GM18909 (cell line): Measurements from ENCODE around the gene GABRG3.
"Not testable (repeated sequence)": the region's sequence is repeated elsewhere in the genome, so short reads cannot be mapped to it uniquely, and the experiment has no call there.

ENCODE experiments used
- ATAC-seq: cut with Tn5 transposase; IDR thresholded peaks from one replicate; pipeline ENCODE4 v1.9.1; 2021; ENCODE audit warnings: mild to moderate bottlenecking; ENCODE audit not compliant: unreplicated experiment, poor library complexity

Gene GABRG3

DNA sequence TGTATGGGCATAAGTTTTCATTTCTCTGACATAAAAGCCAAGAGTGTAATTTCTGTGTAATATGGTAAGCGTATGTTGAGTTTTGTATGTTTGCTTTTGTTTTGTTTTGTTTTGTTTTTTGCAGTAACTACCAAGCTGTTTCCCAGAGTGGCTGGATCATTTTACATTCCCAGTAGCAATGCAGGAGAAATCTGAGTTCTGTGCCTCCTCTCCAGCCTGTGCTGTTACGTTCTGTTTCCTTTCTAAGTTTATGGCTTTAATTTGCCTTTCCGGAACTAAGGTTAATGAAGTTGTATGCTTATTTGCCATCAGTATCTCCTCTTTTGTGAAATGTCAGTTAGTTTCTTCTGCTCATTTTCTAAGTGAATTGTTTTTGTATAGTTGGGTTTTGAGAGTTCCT lies 307.8 kb downstream of the GABRG3 start:
- ATAC-seq, result no peak

DNA sequence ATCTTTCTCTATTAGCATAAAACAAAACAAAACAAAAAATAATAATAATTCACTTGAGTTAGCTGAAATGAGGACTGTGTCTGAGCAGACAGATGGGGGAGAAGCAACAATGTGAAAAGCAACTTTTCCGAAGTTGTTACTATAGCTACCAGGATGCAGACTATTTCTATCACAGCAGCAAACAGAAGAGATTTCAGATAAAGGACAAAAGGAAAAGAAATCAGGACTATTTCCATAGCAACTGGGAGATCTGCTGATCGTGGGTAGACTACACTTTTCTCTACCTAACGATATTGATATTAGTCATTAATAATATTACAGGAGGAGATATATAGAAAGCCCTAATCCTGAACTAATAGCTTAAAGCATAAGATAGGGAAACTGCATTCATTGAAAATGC lies 321.7 kb downstream of the GABRG3 start:
- no peak for ATAC-seq

DNA sequence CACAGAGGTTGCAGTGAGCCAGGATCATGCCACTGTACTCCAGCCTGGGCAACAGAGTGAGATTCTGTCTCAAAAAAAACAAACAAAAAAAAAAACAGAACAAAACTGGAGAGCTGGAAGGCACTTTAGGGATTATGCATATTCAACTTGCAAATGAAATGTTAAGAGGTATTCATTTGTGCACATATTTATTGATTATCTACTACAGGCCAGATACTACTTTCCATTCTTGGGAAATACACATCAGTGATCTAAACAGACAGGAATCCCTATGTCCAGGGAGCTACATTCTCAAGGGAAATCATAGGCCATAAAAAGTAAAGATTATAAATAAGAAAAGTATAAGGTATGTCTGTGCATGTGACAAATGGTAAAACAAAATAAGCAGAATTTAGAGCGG lies 322.6 kb downstream of the GABRG3 start:
- ATAC-seq, result no peak

DNA sequence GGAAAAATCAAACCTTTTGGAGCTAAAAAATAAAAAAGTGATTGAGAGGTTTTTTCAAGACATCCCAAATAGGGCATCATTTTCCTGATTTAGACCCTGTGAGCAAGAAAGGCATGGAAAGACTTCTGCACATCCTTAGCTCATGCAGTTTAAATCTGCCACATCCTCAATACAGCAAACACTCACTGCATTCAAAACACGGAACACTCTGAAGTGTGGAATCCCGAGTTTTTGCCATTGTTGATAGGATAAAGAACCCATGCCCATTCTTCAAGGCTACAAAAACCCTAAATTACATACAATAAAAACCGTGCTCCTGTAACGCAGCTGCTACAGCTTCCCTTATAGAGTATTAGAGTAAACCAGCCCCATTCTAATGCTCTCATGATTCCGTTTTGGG lies 346.8 kb downstream of the GABRG3 start:
- ATAC-seq, result no peak

DNA sequence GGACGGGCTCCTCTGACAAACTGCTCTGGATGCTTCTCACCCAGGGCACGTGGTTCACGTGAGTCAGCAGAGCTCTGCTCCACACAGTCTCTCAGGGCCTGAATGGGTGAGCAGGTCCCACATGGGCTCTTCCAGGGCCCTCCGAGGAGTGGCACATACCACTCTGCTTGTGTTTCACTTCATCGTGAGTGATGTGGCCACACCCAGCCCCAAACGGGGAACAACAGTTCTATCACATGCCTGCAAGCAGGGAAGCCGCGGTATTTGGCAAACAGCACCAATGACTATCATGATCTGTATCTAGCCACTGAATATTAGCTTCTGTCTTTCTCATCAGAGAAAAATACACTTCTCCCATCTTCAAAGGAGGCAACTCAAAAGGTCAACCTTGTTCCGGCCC lies 352.8 kb downstream of the GABRG3 start:
- no peak for ATAC-seq

DNA sequence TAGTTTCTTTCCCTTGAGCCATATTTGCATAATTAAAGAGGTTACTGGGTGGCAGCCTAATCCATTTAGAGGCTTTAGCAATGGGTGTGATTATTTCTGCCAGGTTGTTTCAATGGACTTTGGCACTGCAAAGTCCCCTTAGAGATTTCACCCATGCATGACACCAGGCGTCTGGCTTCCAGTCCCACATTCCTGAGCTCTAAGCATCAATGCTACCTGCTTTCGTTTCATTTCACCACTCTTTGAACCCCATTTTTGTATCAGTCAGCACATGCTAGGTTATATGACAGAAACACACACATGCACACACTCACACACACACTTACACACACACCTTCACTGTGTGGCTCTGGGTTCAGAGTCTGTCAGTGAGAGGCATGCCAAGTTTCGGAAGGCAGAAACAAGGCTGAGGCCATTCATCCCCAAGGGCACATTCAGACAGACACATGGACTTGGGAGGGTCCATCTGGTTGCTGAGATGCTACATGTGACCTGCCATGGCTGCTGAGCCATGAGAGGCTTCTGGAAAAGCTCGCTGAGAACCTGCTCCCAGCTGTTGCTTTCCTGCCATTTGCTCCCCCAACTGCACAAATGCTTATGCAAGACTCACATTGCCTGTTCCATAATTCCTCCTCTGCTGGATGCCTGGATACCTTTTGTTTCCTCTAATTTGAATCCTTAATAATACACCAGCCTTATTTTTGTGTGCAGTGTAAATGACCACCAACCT lies 354.1 kb downstream of the GABRG3 start:
- no peak for ATAC-seq

DNA sequence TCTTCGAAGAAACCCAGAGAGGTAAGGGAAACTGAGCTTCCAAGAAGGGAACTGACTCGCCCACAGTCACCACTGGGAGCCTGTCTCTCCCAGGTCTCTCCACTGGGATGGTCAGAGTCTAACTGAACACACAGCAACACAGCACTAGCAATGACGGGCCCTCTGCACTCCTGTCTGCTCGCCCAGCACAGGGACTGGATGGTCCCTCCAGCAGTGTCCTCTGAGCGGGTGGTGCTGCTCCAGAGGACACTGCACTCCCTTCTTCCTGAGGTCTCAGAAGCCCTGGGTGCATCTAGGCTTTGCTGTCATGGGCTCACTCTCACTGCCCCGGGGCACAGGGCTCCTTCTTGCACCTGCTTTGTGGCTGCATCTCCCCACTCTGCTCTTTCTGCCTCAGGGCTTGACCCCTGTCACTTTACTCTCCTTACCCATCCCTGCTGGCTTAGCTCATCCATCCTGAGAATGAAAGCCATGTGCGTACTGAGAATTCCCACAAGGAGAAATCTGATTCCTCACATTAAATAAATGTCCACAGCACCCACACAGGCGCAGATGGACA lies 356.6 kb downstream of the GABRG3 start:
- no peak for ATAC-seq

DNA sequence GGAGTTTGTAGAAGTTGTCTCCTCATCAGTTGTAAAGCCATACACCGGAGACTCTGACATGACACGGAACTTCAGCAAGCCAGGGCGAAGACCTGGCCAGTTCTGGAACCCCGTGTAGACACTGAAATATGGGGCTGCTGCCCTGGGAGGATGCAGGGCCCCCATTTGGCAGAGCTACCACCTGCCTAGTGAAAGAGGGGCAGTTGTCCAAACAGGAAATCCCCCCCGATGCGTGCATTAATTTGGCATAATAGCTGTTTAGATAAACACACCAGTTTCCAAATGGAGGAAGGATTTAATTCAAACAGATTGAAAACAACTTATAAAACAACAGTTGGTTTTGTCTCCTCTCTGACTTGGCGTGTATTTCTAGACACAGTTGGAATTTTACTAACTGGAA lies 357.2 kb downstream of the GABRG3 start:
- no peak for ATAC-seq

DNA sequence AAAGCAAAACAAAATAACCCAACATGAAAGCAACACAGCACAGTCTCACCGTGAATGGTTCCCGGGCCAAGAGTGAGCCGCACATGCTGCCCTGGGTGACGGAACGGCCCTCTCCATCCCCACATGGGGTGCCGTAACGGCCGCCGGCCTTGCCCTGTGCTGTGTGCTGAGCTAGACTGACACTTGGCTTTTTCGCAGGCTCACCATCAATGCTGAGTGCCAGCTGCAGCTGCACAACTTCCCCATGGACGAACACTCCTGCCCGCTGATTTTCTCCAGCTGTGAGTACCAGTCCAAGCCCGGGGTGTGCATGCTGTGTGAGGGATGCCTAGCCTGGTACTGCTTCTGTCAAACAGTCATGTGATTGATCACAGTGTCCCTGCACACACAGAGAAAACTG lies 357.6 kb downstream of the GABRG3 start:
- ATAC-seq, result no peak

DNA sequence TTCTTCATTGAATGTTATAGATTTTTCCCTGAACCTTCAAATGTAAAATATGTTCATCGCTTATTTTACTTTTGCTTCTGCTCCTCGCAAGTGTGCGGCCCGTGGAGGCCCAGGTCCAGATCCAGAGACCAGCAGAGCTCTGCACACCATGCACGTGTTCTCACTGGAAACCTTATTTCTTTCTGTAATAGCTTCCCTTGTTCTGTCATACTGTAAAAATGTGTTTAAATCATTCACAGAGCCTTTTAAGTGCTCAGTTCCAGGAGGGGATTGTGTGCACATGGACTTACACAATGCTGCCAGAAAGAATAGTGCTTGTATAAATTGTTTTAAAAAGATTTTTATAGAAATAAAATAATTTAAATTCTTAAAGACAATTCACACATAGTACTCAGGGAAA lies 359.3 kb downstream of the GABRG3 start:
- ATAC-seq, result no peak

DNA sequence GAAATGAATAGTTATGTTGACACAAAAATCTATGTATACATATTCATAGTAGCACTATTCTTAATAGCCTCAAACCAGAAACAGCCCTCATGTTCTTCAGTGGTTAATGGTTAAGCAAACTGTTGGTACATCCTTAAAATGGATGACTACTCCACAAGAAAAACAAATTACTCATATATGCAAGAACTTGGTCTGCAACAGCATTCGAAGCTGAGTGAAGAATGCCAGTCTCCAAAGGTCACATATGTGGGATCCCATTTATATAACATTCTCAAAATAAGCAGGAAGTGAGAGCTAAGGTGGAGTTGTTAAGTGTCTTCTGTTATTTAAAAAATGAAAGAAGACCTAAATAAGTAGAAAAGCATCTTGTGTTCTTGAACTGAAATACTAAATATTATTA lies 365.7 kb downstream of the GABRG3 start:
- no peak for ATAC-seq

DNA sequence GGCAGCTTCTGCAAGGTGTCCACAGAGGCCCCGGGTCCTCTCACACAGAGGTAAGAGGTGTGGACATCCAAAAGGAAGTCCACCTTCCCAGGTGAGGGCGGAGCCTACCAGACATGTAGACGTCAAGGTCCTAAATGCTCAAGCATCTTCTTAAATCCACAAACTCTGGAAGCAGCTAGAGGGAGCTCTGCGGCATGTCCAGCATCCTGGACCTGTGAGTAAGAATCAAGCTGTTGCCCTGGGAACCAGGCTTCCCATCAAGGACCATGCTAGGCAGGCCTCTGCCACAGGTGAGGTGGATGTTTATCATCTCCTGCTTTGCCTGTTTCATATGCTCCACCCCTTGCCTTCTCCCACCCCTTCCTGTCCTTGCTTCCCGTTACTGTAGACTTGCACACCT lies 368.2 kb downstream of the GABRG3 start:
- ATAC-seq, result no peak

DNA sequence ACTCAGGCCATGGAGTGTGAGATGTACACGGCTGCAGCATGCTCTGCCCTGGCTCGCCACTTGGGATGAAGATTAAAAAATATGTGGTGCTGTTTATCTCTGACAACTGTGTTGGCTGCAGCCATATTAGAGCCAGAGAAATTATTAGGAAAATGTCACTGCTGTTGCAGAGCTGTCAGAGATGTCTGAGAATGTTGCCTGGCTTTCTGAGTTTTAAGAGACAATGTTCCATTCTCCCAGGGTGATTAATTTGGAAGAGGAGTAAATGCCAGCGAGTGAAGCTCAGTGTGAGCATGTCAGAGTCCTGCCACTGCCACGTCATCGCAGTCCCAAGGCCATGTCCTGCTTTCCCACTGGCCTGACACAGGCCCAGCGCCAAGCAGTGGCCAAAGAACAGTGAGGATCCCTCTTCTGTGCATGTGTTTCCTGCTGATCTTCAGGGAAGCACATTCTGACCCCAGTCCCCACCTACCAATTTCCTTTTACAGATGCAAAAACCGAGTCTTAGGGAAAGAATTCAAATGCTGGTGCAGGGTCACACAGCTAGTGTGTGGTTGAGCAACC lies 370.9 kb downstream of the GABRG3 start:
- no peak for ATAC-seq

DNA sequence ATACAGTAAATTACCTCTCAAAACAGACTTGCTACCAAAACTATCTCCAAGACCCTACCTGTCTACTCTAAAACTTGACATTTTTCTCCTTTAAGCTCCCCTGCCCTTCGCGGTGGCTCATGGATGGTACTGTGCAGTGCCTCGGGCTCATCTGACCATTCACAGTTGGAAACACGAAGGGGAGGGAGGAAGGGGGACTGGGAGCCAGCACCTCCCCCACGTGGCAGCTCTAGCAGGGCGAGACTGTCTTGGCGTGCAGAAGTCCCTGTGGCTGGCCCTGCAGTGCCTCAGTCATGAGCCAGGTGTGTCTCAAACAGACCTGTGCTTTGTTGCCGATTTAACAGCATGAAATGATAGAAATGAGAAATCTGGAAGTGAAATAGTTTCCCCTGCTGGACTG lies 372.0 kb downstream of the GABRG3 start:
- no peak for ATAC-seq

DNA sequence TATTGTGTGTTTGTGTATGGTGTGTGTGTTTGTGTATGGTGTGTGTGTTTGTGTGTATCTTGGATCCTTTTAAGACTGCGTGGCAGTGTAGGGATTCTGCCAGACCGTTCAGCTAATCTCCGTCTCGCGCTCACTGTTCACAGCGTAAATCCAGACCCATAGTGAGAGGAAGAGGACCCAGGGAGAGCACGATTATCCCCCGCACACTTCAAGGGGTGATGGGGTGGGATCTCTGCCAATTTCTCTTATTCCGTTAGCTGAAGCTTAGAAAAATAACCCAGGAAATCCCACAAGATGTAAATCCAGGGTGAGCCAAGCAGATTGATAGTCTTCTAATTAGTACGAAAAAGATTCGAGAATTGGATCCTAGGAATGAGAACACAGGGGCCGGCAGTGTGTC lies 381.2 kb downstream of the GABRG3 start:
- ATAC-seq, result no peak

DNA sequence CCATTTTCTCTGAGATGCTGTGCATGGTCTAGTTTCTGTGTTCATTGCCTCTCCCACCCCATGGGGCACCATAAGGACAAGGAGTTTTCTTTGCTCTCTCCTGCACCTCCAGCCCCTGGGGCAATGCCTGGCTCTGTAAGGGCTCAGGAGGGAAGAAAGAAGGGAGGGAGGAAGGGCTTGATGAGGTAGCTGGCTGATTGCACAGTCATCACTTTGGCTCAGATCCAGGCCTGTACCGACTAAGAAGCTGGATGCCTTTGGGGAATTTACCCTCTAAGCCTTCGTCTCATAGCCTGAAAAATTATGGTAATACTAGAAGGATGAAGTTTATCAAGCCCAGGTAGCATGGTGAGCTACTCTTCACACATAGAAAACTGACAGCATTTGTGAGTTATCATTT lies 382.9 kb downstream of the GABRG3 start:
- ATAC-seq, result no peak

DNA sequence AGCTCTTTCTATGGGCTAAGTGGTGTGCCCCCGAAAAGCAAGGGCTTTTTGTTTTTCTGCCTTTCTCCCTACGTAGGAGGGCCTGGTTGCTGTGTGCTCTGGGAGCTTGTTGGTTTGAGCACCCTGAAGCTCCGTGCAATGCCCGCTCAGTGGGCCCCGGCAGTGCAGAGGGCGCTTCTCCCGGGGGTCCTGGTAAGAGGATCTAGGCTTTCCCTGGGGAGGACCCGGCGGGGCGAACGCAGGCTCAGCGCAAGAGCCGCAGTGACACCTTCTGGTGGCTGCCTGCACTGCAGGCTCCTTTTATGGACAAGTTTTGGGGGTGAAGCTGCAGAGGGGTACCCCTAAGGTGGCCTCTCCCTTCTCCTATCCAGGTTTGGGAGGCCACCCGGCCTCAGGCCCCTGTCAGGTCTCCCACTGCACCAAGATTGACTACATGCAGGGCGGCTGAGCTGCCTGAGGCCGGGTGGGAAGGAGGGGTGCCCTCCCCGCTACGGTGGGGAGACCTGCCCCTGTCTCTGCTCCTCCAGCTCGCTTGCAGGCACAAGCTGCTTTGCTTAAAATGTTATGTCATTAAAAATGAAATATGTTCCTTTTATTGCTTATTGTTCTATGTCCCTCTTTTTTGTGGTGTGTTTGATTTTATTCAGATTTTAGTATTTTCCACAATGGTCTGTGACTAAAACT lies 387.9 kb downstream of the GABRG3 start:
- no peak for ATAC-seq

DNA sequence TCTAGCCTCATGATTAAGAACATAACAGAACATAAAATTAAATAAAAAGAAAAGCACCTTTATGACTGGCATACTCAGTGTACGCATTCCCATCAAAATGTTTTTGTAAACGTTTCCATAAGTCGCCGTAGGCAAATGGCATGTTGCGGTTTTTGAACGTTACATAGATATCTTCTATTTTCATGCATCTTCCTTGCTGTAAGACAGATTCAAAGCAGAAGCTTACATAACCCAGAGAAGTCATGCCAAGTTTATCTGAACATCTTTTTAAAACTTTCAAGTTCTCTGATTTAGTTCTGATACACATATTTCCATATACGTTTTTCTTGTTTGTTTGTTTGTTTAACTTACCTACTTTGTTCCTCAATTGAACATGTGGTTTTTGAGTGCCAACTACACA lies 388.6 kb downstream of the GABRG3 start:
- ATAC-seq, result no peak

DNA sequence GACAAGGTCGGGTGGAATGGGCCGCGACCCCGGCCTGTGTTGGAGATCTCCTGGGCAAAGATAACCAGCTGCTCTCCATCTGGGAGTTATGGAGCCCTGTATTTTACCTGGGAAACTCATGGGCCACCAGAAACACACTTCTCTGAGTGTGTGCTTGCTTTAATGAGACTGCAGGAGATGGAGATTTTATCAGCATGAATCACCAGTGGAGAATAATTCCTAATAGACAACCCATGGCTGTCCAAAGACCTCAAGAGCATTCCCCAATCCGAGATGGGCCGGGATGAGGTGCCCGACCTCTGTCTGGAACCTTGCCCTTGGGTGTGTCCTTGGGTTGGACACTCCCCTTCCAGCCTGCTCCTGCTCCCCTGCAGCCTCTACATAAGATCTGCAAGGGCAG lies 389.3 kb downstream of the GABRG3 start:
- ATAC-seq, result no peak

DNA sequence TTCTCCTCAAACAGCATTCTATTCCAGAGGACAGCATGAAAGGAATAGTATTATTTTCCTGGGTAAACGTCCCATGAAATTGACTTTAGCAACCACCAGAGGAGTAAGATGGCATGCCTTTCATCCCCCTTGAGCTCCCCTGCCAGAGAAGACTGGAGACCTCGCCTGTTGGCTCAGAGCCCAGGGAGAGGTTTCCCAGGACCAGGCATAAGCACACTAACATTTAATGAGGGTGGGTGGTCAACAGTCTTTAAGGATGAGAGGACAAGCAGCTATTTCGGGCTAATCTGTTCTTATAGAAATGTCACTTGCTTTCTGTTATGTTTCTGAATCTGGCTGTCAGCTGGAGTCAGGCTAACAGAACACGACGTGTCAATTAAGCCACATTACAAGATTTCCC lies 390.5 kb downstream of the GABRG3 start:
- no peak for ATAC-seq

DNA sequence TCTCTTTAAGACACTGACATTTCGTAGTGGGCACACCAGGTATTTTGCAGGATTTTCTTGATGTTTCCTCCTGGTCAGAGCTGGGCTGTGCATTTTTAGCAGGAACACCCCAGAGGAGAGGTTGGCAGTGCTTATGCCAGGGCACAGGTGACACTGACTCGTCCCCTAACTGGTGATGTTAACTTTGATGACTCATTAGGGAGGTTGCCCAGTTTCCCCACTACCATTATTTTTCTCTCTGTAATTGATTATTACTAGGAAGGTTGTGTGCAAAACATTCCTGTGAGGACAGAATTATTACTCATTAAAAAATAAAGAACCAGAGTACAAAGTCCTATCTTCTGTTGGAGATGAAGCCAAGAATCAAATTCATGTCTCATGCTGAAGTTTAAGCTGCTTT lies 394.5 kb downstream of the GABRG3 start:
- ATAC-seq, result no peak

DNA sequence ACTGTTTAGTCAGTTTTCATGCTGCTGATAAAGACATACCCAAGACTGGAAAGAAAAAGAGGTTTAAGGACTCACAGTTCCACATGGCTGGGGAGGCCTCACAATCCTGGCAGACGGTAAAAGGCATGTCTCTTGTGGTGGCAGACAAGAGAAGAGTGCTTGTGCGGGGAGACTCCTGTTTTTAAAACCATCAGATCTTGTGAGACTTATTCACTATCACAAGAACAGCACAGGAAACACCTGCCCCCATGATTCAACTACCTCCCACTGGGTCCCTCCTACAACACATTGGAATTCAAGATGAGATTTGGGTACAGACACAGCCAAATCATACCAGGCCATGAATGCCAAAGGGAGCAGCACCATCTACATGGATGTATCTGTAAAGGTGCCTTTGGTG lies 406.4 kb downstream of the GABRG3 start:
- ATAC-seq, result not testable (repeated sequence)
